HepG2 (cell line): ENCODE measurements around the gene MRPS17. TPM values are rescaled to one million over a fixed set of nuclear protein-coding genes. Genes with fewer than 3 reads are reported as not detected.

ENCODE experiments used
- CHD2 ChIP-seq: IDR thresholded peaks from 2 replicates; pipeline ENCODE4 v1.6.1; 2011; ENCODE audit warnings: low read depth, low read length, improper control_type of control experiment
- DDIT3 ChIP-seq: sonication (generic); formaldehyde crosslinking; IDR thresholded peaks from 2 replicates; pipeline ENCODE4 v1.4.0; 2020; ENCODE audit warnings: mild to moderate bottlenecking, missing genetic modification reagents
- IKZF1 ChIP-seq: fragments of 450-650 bp; IDR thresholded peaks from 2 replicates; pipeline ENCODE4 v1.7.1; 2016
- MEIS2 ChIP-seq: sonication (generic); formaldehyde crosslinking; IDR thresholded peaks from 2 replicates; pipeline ENCODE4 v1.9.0; 2021; ENCODE audit warnings: mild to moderate bottlenecking, missing genetic modification reagents
- NCOA1 ChIP-seq: sonication (generic); formaldehyde crosslinking; IDR thresholded peaks from 2 replicates; pipeline ENCODE4 v1.9.0; 2021; ENCODE audit warnings: missing genetic modification reagents
- PBX2 ChIP-seq: IDR thresholded peaks from 2 replicates; pipeline ENCODE4 v1.6.1; 2016; ENCODE audit warnings: control low read depth
- PRDM15 ChIP-seq: sonication (generic); formaldehyde crosslinking; IDR thresholded peaks from 2 replicates; pipeline ENCODE4 v1.4.0; 2020; ENCODE audit warnings: missing genetic modification reagents
- RAD51 ChIP-seq: fragments of 450-650 bp; IDR thresholded peaks from 2 replicates; pipeline ENCODE4 v1.6.1; 2016; ENCODE audit warnings: borderline replicate concordance
- SALL1 ChIP-seq: sonication (generic); formaldehyde crosslinking; IDR thresholded peaks from 2 replicates; pipeline ENCODE4 v1.8.0; 2022; ENCODE audit warnings: mild to moderate bottlenecking, missing genetic modification reagents
- TAF1 ChIP-seq: sonication (generic); formaldehyde crosslinking; IDR thresholded peaks from 2 replicates; pipeline ENCODE4 v1.4.0; 2020; ENCODE audit warnings: missing genetic modification reagents
- THYN1 ChIP-seq: sonication (generic); formaldehyde crosslinking; IDR thresholded peaks from 2 replicates; pipeline ENCODE4 v1.8.1; 2023; ENCODE audit warnings: low read depth, mild to moderate bottlenecking, moderate library complexity, missing genetic modification reagents, borderline replicate concordance
- ZHX1 ChIP-seq: sonication (generic); formaldehyde crosslinking; IDR thresholded peaks from 2 replicates; pipeline ENCODE4 v1.8.1; 2022; ENCODE audit warnings: low read depth, mild to moderate bottlenecking, missing genetic modification reagents
- ZNF10 ChIP-seq: sonication (generic); formaldehyde crosslinking; IDR thresholded peaks from 2 replicates; pipeline ENCODE4 v1.4.0; 2020; ENCODE audit warnings: mild to moderate bottlenecking, low read depth, missing genetic modification reagents, borderline replicate concordance
- ZNF281 ChIP-seq: sonication (generic); formaldehyde crosslinking; IDR thresholded peaks from 2 replicates; pipeline ENCODE4 v1.4.0; 2020; ENCODE audit warnings: missing genetic modification reagents, borderline replicate concordance
- ZNF335 ChIP-seq: sonication (generic); formaldehyde crosslinking; IDR thresholded peaks from 2 replicates; pipeline ENCODE4 v1.4.0; 2020; ENCODE audit warnings: missing genetic modification reagents
- ZNF563 ChIP-seq: sonication (generic); formaldehyde crosslinking; IDR thresholded peaks from 2 replicates; pipeline ENCODE4 v1.8.0; 2022; ENCODE audit warnings: mild to moderate bottlenecking, moderate library complexity, missing genetic modification reagents
- ZNF569 ChIP-seq: sonication (generic); formaldehyde crosslinking; IDR thresholded peaks from 2 replicates; pipeline ENCODE4 v1.5.0; 2020; ENCODE audit warnings: mild to moderate bottlenecking, missing genetic modification reagents, moderate library complexity, borderline replicate concordance
- ZNF589 ChIP-seq: sonication (generic); formaldehyde crosslinking; conservative IDR thresholded peaks from 2 replicates; pipeline ENCODE4 v1.8.0; 2022; ENCODE audit warnings: mild to moderate bottlenecking, moderate library complexity, missing genetic modification reagents
- ZSCAN31 ChIP-seq: sonication (generic); formaldehyde crosslinking; IDR thresholded peaks from 2 replicates; pipeline ENCODE4 v1.5.0; 2020; ENCODE audit warnings: low read depth, mild to moderate bottlenecking, missing genetic modification reagents
- polyA plus RNA-seq, 8 experiments: library from polyadenylated mRNA; depleted of rRNA in 3 of 8; stranded (reverse) in 7 of 8; unstranded in 1 of 8; fragments of >200 nt; fragmentation: Illumina TruSeq in 4 of 8; extraction: Trizol in 4 of 8; gene quantifications; 2 replicates each; pipeline versions ENCODE4 v1.2.1 to v1.2.3, GENCODE V29; 2011 to 2016; ENCODE audit warnings: low read depth in 4 of 8, missing spikeins in 1 of 8, mixed read lengths in 1 of 8; ENCODE audit not compliant: insufficient read depth in 1 of 8
- total RNA-seq, 5 experiments: library from RNA; depleted of rRNA; stranded (reverse); fragments of >200 nt; fragmentation: Illumina TruSeq; extraction: Trizol; gene quantifications; 2 replicates each; pipeline ENCODE4 v1.2.3, GENCODE V29; 2016; ENCODE audit warnings: low read depth in 1 of 5

Gene MRPS17
- total and polyA plus RNA-seq, 2 of the 13 experiments (the other 11 are each of a cell fraction or from before 2014, with no cell fraction given): 14.9 to 31.3 TPM

GRCh38 chr7:55951637-55952351 is at the start of gene MRPS17 (continued):
- TF ChIP-seq ZNF281 (peak; percentile 40; the same call in 1 of the 2 replicates), ZNF335 (CRISPR knock-in tag) (peak; percentile 65; the same call in 1 of the 2 replicates), RAD51 (no peak), NCOA1 (CRISPR knock-in tag) (no peak), IKZF1 (no peak), ZNF569 (CRISPR knock-in tag) (no peak), PBX2 (CRISPR knock-in tag) (no peak), THYN1 (CRISPR knock-in tag) (no peak), TAF1 (CRISPR knock-in tag) (peak; percentile 94), DDIT3 (CRISPR knock-in tag) (no peak), ZNF10 (CRISPR knock-in tag) (no peak), ZNF563 (CRISPR knock-in tag) (0 out of 2 replicates have a peak, but pooled peaks have one; percentile 26), CHD2 (no peak), ZSCAN31 (CRISPR knock-in tag) (no peak), ZHX1 (peak; percentile 81; the same call in 1 of the 2 replicates), ZNF589 (no peak), PRDM15 (CRISPR knock-in tag) (no peak), SALL1 (CRISPR knock-in tag) (peak; percentile 89), MEIS2 (CRISPR knock-in tag) (no peak)
